Measurements from ENCODE around the gene TBC1D12.
"Not testable (repeated sequence)": the region's sequence is repeated elsewhere in the genome, so short reads cannot be mapped to it uniquely, and the experiment has no call there.

The TBC1D12 gene

GRCh38 chr10:94524711-94525110 lies 122.4 kb downstream of the TBC1D12 start:
- Histone ChIP-seq H3K79me1 (ENCODE audit: low read length) (no peaks in the 10 kb centered on the region), H2BK120ac (ENCODE audit: low read depth, low read length) (no peak overlapping the region), H3K27me3 (ENCODE audit: insufficient read depth, low read length, poor library complexity) (no peaks in the 10 kb centered on the region), H4K5ac (ENCODE audit: low read length) (no peak overlapping the region), H3K4me2 (ENCODE audit: low read length) (no peak overlapping the region), H4K8ac (ENCODE audit: low read depth, low read length) (no peak overlapping the region), H3K4ac (ENCODE audit: low read depth, low read length) (no peak overlapping the region), H2AK5ac (ENCODE audit: low read length) (no peak overlapping the region), H3K27ac (ENCODE audit: low read depth, low read length) (no peak overlapping the region), H2BK15ac (replicated peaks; ENCODE audit: low read depth) (no peak overlapping the region), H3K23ac (ENCODE audit: low read length) (no peak overlapping the region), H3K56ac (ENCODE audit: low read length) (no peak overlapping the region), H2BK5ac (ENCODE audit: low read length) (no peak overlapping the region), H3K9ac (ENCODE audit: low read length) (no peak overlapping the region), H3K4me1 (ENCODE audit: control insufficient read depth, low read depth, low read length) (no peaks in the 10 kb centered on the region), H3K79me2 (ENCODE audit: control insufficient read depth, insufficient read depth, low read length) (no peaks in the 10 kb centered on the region), H3K4me3 (ENCODE audit: low read length) (no peak overlapping the region), H3K36me3 (ENCODE audit: control insufficient read depth, insufficient read depth, low read length) (no peaks in the 10 kb centered on the region), H3K18ac (ENCODE audit: low read length) (no peak overlapping the region)
- no peak for DNase-seq
- WGBS (ENCODE audit: extremely low coverage, insufficient coverage, low lambda C conversion rate), result no CpG with 5 or more reads among the region's 5 CpGs

- H3K56ac ChIP-seq (ENCODE audit: low read length); DNase-seq; H2BK5ac ChIP-seq (ENCODE audit: low read length); H3K79me2 ChIP-seq (ENCODE audit: control insufficient read depth, insufficient read depth, low read length); H3K4me2 ChIP-seq (ENCODE audit: low read length); H3K27ac ChIP-seq (ENCODE audit: low read depth, low read length); H3K4me3 ChIP-seq (ENCODE audit: low read length); H3K27me3 ChIP-seq (ENCODE audit: insufficient read depth, low read length, poor library complexity); H2BK120ac ChIP-seq (ENCODE audit: low read depth, low read length); H3K4me1 ChIP-seq (ENCODE audit: control insufficient read depth, low read depth, low read length); H3K79me1 ChIP-seq (ENCODE audit: low read length); H3K23ac ChIP-seq (ENCODE audit: low read length); H3K36me3 ChIP-seq (ENCODE audit: control insufficient read depth, insufficient read depth, low read length); H3K4ac ChIP-seq (ENCODE audit: low read depth, low read length); H2AK5ac ChIP-seq (ENCODE audit: low read length); H2BK15ac ChIP-seq (replicated peaks; ENCODE audit: low read depth); H4K5ac ChIP-seq (ENCODE audit: low read length); H3K9ac ChIP-seq (ENCODE audit: low read length); H4K8ac ChIP-seq (ENCODE audit: low read depth, low read length); H3K18ac ChIP-seq (ENCODE audit: low read length): not testable (repeated sequence)
These were observed 129.2 kb downstream of the TBC1D12 start for GRCh38 chr10:94531550-94531949.

- Histone ChIP-seq H3K27ac (ENCODE audit: low read depth, low read length) (no peak overlapping the region), H3K4me3 (ENCODE audit: low read length) (no peak overlapping the region), H3K4me1 (ENCODE audit: control insufficient read depth, low read depth, low read length) (no peaks in the 10 kb centered on the region), H3K36me3 (ENCODE audit: control insufficient read depth, insufficient read depth, low read length) (no peaks in the 10 kb centered on the region), H3K9ac (ENCODE audit: low read length) (no peak overlapping the region), H4K8ac (ENCODE audit: low read depth, low read length) (no peak overlapping the region), H3K56ac (ENCODE audit: low read length) (no peak overlapping the region), H3K23ac (ENCODE audit: low read length) (no peak overlapping the region), H3K79me2 (ENCODE audit: control insufficient read depth, insufficient read depth, low read length) (no peaks in the 10 kb centered on the region), H3K18ac (ENCODE audit: low read length) (no peak overlapping the region), H3K4me2 (ENCODE audit: low read length) (no peak overlapping the region), H3K27me3 (ENCODE audit: insufficient read depth, low read length, poor library complexity) (no peaks in the 10 kb centered on the region), H2BK5ac (ENCODE audit: low read length) (no peak overlapping the region), H2BK15ac (replicated peaks; ENCODE audit: low read depth) (no peak overlapping the region), H2AK5ac (ENCODE audit: low read length) (no peak overlapping the region), H3K4ac (ENCODE audit: low read depth, low read length) (no peak overlapping the region), H4K5ac (ENCODE audit: low read length) (no peak overlapping the region), H2BK120ac (ENCODE audit: low read depth, low read length) (no peak overlapping the region), H3K79me1 (ENCODE audit: low read length) (no peaks in the 10 kb centered on the region)
- no CpG with 5 or more reads among the region's 1 CpG for WGBS (ENCODE audit: extremely low coverage, insufficient coverage, low lambda C conversion rate)
- no peak for DNase-seq
These were observed 130.7 kb downstream of the TBC1D12 start for GRCh38 chr10:94533027-94533426.

- H3K56ac ChIP-seq (ENCODE audit: low read length); H3K27me3 ChIP-seq (ENCODE audit: insufficient read depth, low read length, poor library complexity); H3K36me3 ChIP-seq (ENCODE audit: control insufficient read depth, insufficient read depth, low read length); H2BK15ac ChIP-seq (replicated peaks; ENCODE audit: low read depth); DNase-seq; H2AK5ac ChIP-seq (ENCODE audit: low read length); H3K18ac ChIP-seq (ENCODE audit: low read length); H3K79me1 ChIP-seq (ENCODE audit: low read length); H3K27ac ChIP-seq (ENCODE audit: low read depth, low read length); H3K4me2 ChIP-seq (ENCODE audit: low read length); H2BK5ac ChIP-seq (ENCODE audit: low read length); H4K8ac ChIP-seq (ENCODE audit: low read depth, low read length); H3K23ac ChIP-seq (ENCODE audit: low read length); H2BK120ac ChIP-seq (ENCODE audit: low read depth, low read length); H3K4me3 ChIP-seq (ENCODE audit: low read length); H3K4me1 ChIP-seq (ENCODE audit: control insufficient read depth, low read depth, low read length); H3K9ac ChIP-seq (ENCODE audit: low read length); H4K5ac ChIP-seq (ENCODE audit: low read length); H3K4ac ChIP-seq (ENCODE audit: low read depth, low read length): not testable (repeated sequence)
- H3K79me2 ChIP-seq (ENCODE audit: control insufficient read depth, insufficient read depth, low read length), result peaks cover 16% of the 10 kb centered on the region
- no CpG with 5 or more reads among the region's 2 CpGs for WGBS (ENCODE audit: extremely low coverage, insufficient coverage, low lambda C conversion rate)
These were observed 139.9 kb downstream of the TBC1D12 start for GRCh38 chr10:94542282-94542681.

GRCh38 chr10:94545391-94546048 lies 143.2 kb downstream of the TBC1D12 start, which contains the start of gene HELLS:
HELLS (plus strand) TSS chr10:94545788; CDS start chr10:94545922, 134 bp downstream.
- peak within 1 kb of the TSS; percentile 82 for H2BK5ac ChIP-seq (ENCODE audit: low read length)
- H3K18ac ChIP-seq (ENCODE audit: low read length), result peak within 1 kb of the TSS; percentile 98
- H3K23ac ChIP-seq (ENCODE audit: low read length), result peak within 1 kb of the TSS; percentile 32
- H2BK15ac ChIP-seq (replicated peaks; ENCODE audit: low read depth), result peak within 1 kb of the TSS; percentile 57
- no peak within 1 kb of the TSS for H2AK5ac ChIP-seq (ENCODE audit: low read length)
- peak within 1 kb of the TSS; percentile 93 for H3K27ac ChIP-seq (ENCODE audit: low read depth, low read length)
- peak within 1 kb of the TSS; percentile 56 for H4K5ac ChIP-seq (ENCODE audit: low read length)
- no peaks in the 10 kb centered on the region for H3K4me1 ChIP-seq (ENCODE audit: control insufficient read depth, low read depth, low read length)
- H3K27me3 ChIP-seq (ENCODE audit: insufficient read depth, low read length, poor library complexity), result no peaks in the 10 kb centered on the region
- H4K8ac ChIP-seq (ENCODE audit: low read depth, low read length), result peak within 1 kb of the TSS; percentile 82
- H3K36me3 ChIP-seq (ENCODE audit: control insufficient read depth, insufficient read depth, low read length), result no peaks in the 10 kb centered on the region
- no CpG with 5 or more reads among the region's 48 CpGs for WGBS (ENCODE audit: extremely low coverage, insufficient coverage, low lambda C conversion rate)
- peak; percentile 95 for DNase-seq
- H2BK120ac ChIP-seq (ENCODE audit: low read depth, low read length), result peak within 1 kb of the TSS; percentile 14
- H3K56ac ChIP-seq (ENCODE audit: low read length), result peak within 1 kb of the TSS; percentile 98
- H3K4me2 ChIP-seq (ENCODE audit: low read length), result peak within 1 kb of the TSS; percentile 85
- peak within 1 kb of the TSS; percentile 79 for H3K4ac ChIP-seq (ENCODE audit: low read depth, low read length)
- peak within 1 kb of the TSS; percentile 80 for H3K4me3 ChIP-seq (ENCODE audit: low read length)
- H3K79me1 ChIP-seq (ENCODE audit: low read length), result no peaks in the 10 kb centered on the region
- peak within 1 kb of the TSS; percentile 90 for H3K9ac ChIP-seq (ENCODE audit: low read length)
- H3K79me2 ChIP-seq (ENCODE audit: control insufficient read depth, insufficient read depth, low read length), result peaks cover 34% of the 10 kb centered on the region
